ENCODE data around the gene ICAM4. TPM values are rescaled to one million over a fixed set of nuclear protein-coding genes. Genes with fewer than 3 reads are reported as not detected.

The ICAM4 gene
- total and polyA plus RNA-seq, 2 experiments from 2014 or later = 21.8 to 24.0 TPM

- H3K4me3 ChIP-seq = peak overlapping the region; percentile 50
- H3K4me1 ChIP-seq (ENCODE audit: low read depth) = no peaks in the 10 kb centered on the region
- no peaks in the 10 kb centered on the region for H3K36me3 ChIP-seq
- H3K27me3 ChIP-seq = peaks cover 84% of the 10 kb centered on the region
- H3K27ac ChIP-seq = no peak overlapping the region
- TF ChIP-seq CTCF (IDR thresholded peaks at IDR 0.05; ENCODE audit: low read depth, low read length) = no peak
- peak in 1 of 2 donors; percentile 32 for DNase-seq (ENCODE audit: low read depth in 1 of 2, low spot score in 1 of 2)
- no peaks in the 10 kb centered on the region for H3K9me3 ChIP-seq (ENCODE audit: low read depth)
Measured at GRCh38 chr19:10290357-10290875, 3.7 kb downstream of the ICAM4 start.

GRCh38 chr19:10290876-10291553, 4.3 kb downstream of the ICAM4 start:
- H3K9me3 ChIP-seq (ENCODE audit: low read depth) = no peaks in the 10 kb centered on the region
- TF ChIP-seq CTCF (IDR thresholded peaks at IDR 0.05; ENCODE audit: low read depth, low read length) = no peak
- peak overlapping the region; percentile 50 for H3K4me3 ChIP-seq
- peak; percentile 54 to 61 for DNase-seq (ENCODE audit: low read depth in 1 of 2, low spot score in 1 of 2)
- H3K36me3 ChIP-seq = no peaks in the 10 kb centered on the region
- no peak overlapping the region for H3K27ac ChIP-seq
- H3K4me1 ChIP-seq (ENCODE audit: low read depth) = no peaks in the 10 kb centered on the region
- peaks cover 90% of the 10 kb centered on the region for H3K27me3 ChIP-seq

GRCh38 chr19:10291554-10292205, 4.9 kb downstream of the ICAM4 start:
- no peak for DNase-seq (ENCODE audit: low read depth in 1 of 2, low spot score in 1 of 2)
- no peak for TF ChIP-seq CTCF (IDR thresholded peaks at IDR 0.05; ENCODE audit: low read depth, low read length)
- Histone ChIP-seq H3K27ac (no peak overlapping the region), H3K27me3 (peaks cover 96% of the 10 kb centered on the region), H3K4me1 (ENCODE audit: low read depth) (no peaks in the 10 kb centered on the region), H3K4me3 (peak overlapping the region; percentile 50), H3K9me3 (ENCODE audit: low read depth) (no peaks in the 10 kb centered on the region), H3K36me3 (no peaks in the 10 kb centered on the region)

GRCh38 chr19:10292206-10292788, 5.5 kb downstream of the ICAM4 start:
- TF ChIP-seq CTCF (IDR thresholded peaks at IDR 0.05; ENCODE audit: low read depth, low read length) = no peak
- peak overlapping the region; percentile 50 for H3K4me3 ChIP-seq
- H3K4me1 ChIP-seq (ENCODE audit: low read depth) = no peaks in the 10 kb centered on the region
- peak; percentile 85 to 95 for DNase-seq (ENCODE audit: low read depth in 1 of 2, low spot score in 1 of 2)
- H3K27ac ChIP-seq = no peak overlapping the region
- no peaks in the 10 kb centered on the region for H3K36me3 ChIP-seq
- H3K9me3 ChIP-seq (ENCODE audit: low read depth) = no peaks in the 10 kb centered on the region
- peaks cover 98% of the 10 kb centered on the region for H3K27me3 ChIP-seq

GRCh38 chr19:10292789-10293636, 6.3 kb downstream of the ICAM4 start:
- no peak overlapping the region for H3K27ac ChIP-seq
- H3K36me3 ChIP-seq = no peaks in the 10 kb centered on the region
- peaks cover 91% of the 10 kb centered on the region for H3K27me3 ChIP-seq
- no peak for DNase-seq (ENCODE audit: low read depth in 1 of 2, low spot score in 1 of 2)
- no peaks in the 10 kb centered on the region for H3K9me3 ChIP-seq (ENCODE audit: low read depth)
- peak overlapping the region; percentile 50 for H3K4me3 ChIP-seq
- no peak for TF ChIP-seq CTCF (IDR thresholded peaks at IDR 0.05; ENCODE audit: low read depth, low read length)
- no peaks in the 10 kb centered on the region for H3K4me1 ChIP-seq (ENCODE audit: low read depth)

Data from cardiac muscle cell (in vitro differentiated cells and primary cell).